ENCODE data around the gene PYDC1. TPM values are rescaled to one million over a fixed set of nuclear protein-coding genes. Genes with fewer than 3 reads are reported as not detected.
A peak's percentile ranks its signal among the peaks of the same experiment; 100 is the strongest.

PYDC1 gene
- total and polyA plus RNA-seq, 10 of the 15 experiments (the other 5 are each of a cell fraction or from before 2014, with no cell fraction given) = not detected

DNA sequence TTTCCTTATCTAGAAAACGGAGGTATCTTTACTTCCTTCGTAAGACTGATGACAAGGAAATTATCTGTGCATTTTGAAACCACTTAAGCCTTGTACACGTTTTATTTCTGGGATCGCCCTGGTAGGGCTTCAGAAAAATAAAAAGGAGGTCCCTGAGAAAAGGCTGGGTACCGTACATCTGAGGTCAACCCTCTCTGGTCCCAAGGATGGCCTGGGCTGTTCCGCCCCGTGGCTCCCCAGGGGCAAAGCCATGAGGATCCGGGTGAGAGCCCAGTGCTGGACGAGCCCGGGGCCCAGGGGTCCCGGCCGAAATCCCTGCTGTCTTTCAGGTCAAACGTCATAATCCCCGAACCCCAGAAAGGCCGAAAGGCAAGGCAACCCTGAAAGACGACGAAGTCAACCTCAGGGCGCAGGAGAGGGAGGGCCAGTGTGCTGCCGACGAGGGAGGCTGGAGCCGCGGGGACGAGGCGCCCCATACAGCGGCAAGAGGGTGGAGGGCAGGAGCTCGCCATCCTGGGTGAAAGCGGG lies 37.7 kb downstream of the PYDC1 start (continued):
- peak; percentile 12 for TF ChIP-seq CUX1 (IDR thresholded peaks at IDR 0.05; ENCODE audit: insufficient replicate concordance, low read depth, low read length)
- TF ChIP-seq POU2F2 (IDR thresholded peaks at IDR 0.05; ENCODE audit: borderline replicate concordance, low read depth, low read length) = peak; percentile 61; the same call in 2 of the 3 replicates
- TF ChIP-seq PBX3 (IDR thresholded peaks at IDR 0.05; ENCODE audit: insufficient replicate concordance, low read depth, low read length) = no peak
- TF ChIP-seq TARDBP (IDR thresholded peaks at IDR 0.05; ENCODE audit: borderline replicate concordance) = 0 out of 2 replicates have a peak, but pooled peaks have one; percentile 32
- TF ChIP-seq IKZF2 (IDR thresholded peaks at IDR 0.05) = peak in 1 of 2 experiments; percentile 71; a peak in 2 of 4 replicates
- TF ChIP-seq ETV6 (conservative IDR thresholded peaks at IDR 0.05 in 1 of 2, IDR thresholded peaks at IDR 0.05 in 1 of 2; ENCODE audit: borderline replicate concordance in 1 of 2, low read depth in 1 of 2) = 0 out of 4 replicates have a peak, but pooled peaks of 1 of the 2 experiments have one; percentile 2
- peak; percentile 4; the same call in 1 of the 2 replicates for TF ChIP-seq NFIC (IDR thresholded peaks at IDR 0.05; ENCODE audit: low read depth, low read length)
- TF ChIP-seq CBX5 (IDR thresholded peaks at IDR 0.05; ENCODE audit: low read depth) = no peak
- TF ChIP-seq RBBP5 (conservative IDR thresholded peaks at IDR 0.05) = 0 out of 2 replicates have a peak, but pooled peaks have one; percentile 35
- TF ChIP-seq IKZF1 (conservative IDR thresholded peaks at IDR 0.05) = peak; percentile 90; the same call in 1 of the 2 replicates

Measured in GM12878 (cell line).